HCT116 (cell line): ENCODE measurements around the gene CTRB2. TPM values are rescaled to one million over a fixed set of nuclear protein-coding genes. Genes with fewer than 3 reads are reported as not detected.
"Not testable (repeated sequence)": the region's sequence is repeated elsewhere in the genome, so short reads cannot be mapped to it uniquely, and the experiment has no call there.

Experiments
- ATAC-seq: fragments of 200-7000 bp; cut with Tn5 transposase; 2 replicates; pipeline ENCODE4 v1.9.1; 2020; ENCODE audit warnings: mild to moderate bottlenecking, moderate library complexity
- BruUV-seq: library from RNA; stranded (reverse); fragments of 400-500 nt; replicated peaks from 2 replicates; lab custom pipeline; 2021; lab: Mats Ljungman, UMichigan
- CTCF ChIA-PET: fragments of 300-600 bp; sonication (Branson Sonifier 250); formaldehyde crosslinking; loops from one replicate; lab custom pipeline; 2021; ENCODE audit warnings: antibody characterized with exemption; lab: Charles Lee
- POLR2A ChIA-PET: fragments of 300-600, 350-600 bp; sonication (Branson Sonifier 250); formaldehyde crosslinking; loops from one replicate; lab custom pipeline; 2021; ENCODE audit warnings: antibody characterized with exemption; lab: Charles Lee
- RAD21 ChIA-PET, 2 experiments: fragments of 300-600 bp; sonication (Branson Sonifier 250); formaldehyde crosslinking; loops; one replicate each; lab custom pipeline; 2023; ENCODE audit warnings: low total read pairs in 2 of 2; ENCODE audit not compliant: uncharacterized antibody in 2 of 2, unreplicated experiment in 2 of 2, low non-redundant PET in 1 of 2; lab: Charles Lee
- DNase-seq: peaks from one replicate; pipeline ENCODE4 v3.0.0-alpha.2; 2010; ENCODE audit warnings: low read depth, low spot score
- H2AFZ ChIP-seq: fragments of 200-600 bp; shearing (Covaris generic), sonication (generic); 2 replicates; pipeline ENCODE4 v1.6.1; 2017; ENCODE audit warnings: low read depth, mixed run types, mixed read lengths, antibody characterized with exemption, low read length; ENCODE audit not compliant: poor library complexity, severe bottlenecking
- H3K27ac ChIP-seq: 2 replicates; pipeline ENCODE4 v1.5.1; 2012; ENCODE audit warnings: low read depth, low read length
- H3K27me3 ChIP-seq: fragments of 200-600 bp; sonication (generic); 2 replicates; pipeline ENCODE4 v1.6.1; 2016; ENCODE audit warnings: mixed run types, low read length, mixed read lengths; ENCODE audit not compliant: insufficient read depth
- H3K36me3 ChIP-seq, 2 experiments: fragments of 200-500 bp in 1 of 2; fragments of 200-600 bp in 1 of 2; sonication (Bioruptor generic) in 1 of 2; sonication (generic) in 1 of 2; 2 replicates each; pipeline versions ENCODE4 v1.5.1 to v1.6.1; 2014 to 2016; ENCODE audit warnings: low read length in 2 of 2, inconsistent platforms in 1 of 2, mixed read lengths in 1 of 2, mixed run types in 1 of 2; ENCODE audit not compliant: insufficient read depth in 2 of 2, control insufficient read depth in 1 of 2
- H3K4me1 ChIP-seq, 2 experiments: fragments of 200-600 bp in 1 of 2; sonication (generic) in 1 of 2; 2 replicates each; pipeline versions ENCODE4 v1.5.1 to v1.6.1; 2012 to 2017; ENCODE audit warnings: low read length in 2 of 2, inconsistent platforms in 1 of 2, mild to moderate bottlenecking in 1 of 2, mixed read lengths in 1 of 2, mixed run types in 1 of 2, moderate library complexity in 1 of 2; ENCODE audit not compliant: insufficient read depth in 2 of 2, control insufficient read depth in 1 of 2
- H3K4me2 ChIP-seq: fragments of 200-600 bp; sonication (generic); 2 replicates; pipeline ENCODE4 v1.6.1; 2017; ENCODE audit warnings: mixed run types, low read length, mixed read lengths
- H3K4me3 ChIP-seq, 2 experiments: fragments of 200-600 bp in 1 of 2; sonication (generic) in 1 of 2; replicated peaks in 1 of 2; 2 replicates each; pipeline ENCODE4 v1.5.1; 2011 to 2016; ENCODE audit warnings: low read length in 2 of 2, control low read depth in 1 of 2, low read depth in 1 of 2, mild to moderate bottlenecking in 1 of 2, mixed read lengths in 1 of 2, mixed run types in 1 of 2
- H3K79me2 ChIP-seq: fragments of 200-600 bp; sonication (generic); 2 replicates; pipeline ENCODE4 v1.6.1; 2017; ENCODE audit warnings: mild to moderate bottlenecking, mixed run types, low read length, moderate library complexity, mixed read lengths; ENCODE audit not compliant: insufficient read depth
- H3K9ac ChIP-seq: fragments of 200-600 bp; sonication (generic); 2 replicates; pipeline ENCODE4 v1.6.1; 2016; ENCODE audit warnings: low read length, mixed read lengths
- H3K9me2 ChIP-seq: fragments of 200-600 bp; sonication (generic), shearing (Covaris generic); 2 replicates; pipeline ENCODE4 v1.6.1; 2017; ENCODE audit warnings: mixed run types, mild to moderate bottlenecking, moderate library complexity; ENCODE audit not compliant: insufficient read depth
- H3K9me3 ChIP-seq, 2 experiments: fragments of 200-500 bp in 1 of 2; fragments of 200-600 bp in 1 of 2; sonication (Bioruptor generic) in 1 of 2; sonication (generic) in 1 of 2; 2 replicates each; pipeline ENCODE4 v1.6.1; 2014 to 2017; ENCODE audit warnings: low read length in 2 of 2, mixed read lengths in 2 of 2, inconsistent platforms in 1 of 2, low read depth in 1 of 2, mild to moderate bottlenecking in 1 of 2, mixed run types in 1 of 2, moderate library complexity in 1 of 2; ENCODE audit not compliant: control insufficient read depth in 1 of 2, insufficient read depth in 1 of 2
- H4K20me1 ChIP-seq: fragments of 200-600 bp; sonication (generic), shearing (Covaris generic); 2 replicates; pipeline ENCODE4 v1.6.1; 2017; ENCODE audit warnings: mixed run types, mild to moderate bottlenecking, moderate library complexity; ENCODE audit not compliant: insufficient read depth
- CEBPB ChIP-seq: IDR thresholded peaks from 2 replicates; pipeline ENCODE4 v1.6.1; 2012; ENCODE audit warnings: low read depth
- REST ChIP-seq: IDR thresholded peaks from 2 replicates; pipeline ENCODE4 v1.6.1; 2012; ENCODE audit warnings: low read depth
- intact Hi-C: fragments of 100-400 bp; cut with micrococcal nuclease; formaldehyde crosslinking; loops from 2 replicates; pipeline ENCODE4 v1.10.0; 2022
- total RNA-seq: library from RNA; stranded (reverse); gene quantifications from one replicate; pipeline ENCODE4 v1.2.1, GENCODE V29; 2021; ENCODE audit not compliant: unreplicated experiment

Gene CTRB2
- total RNA-seq, 1 experiment from 2014 or later, result 10.0 TPM

GRCh38 chr16:75207831-75208230 is 870 bp upstream of the CTRB2 start (continued):
- TF ChIP-seq REST (no peak), CEBPB (no peak)

- H2AFZ ChIP-seq, H3K9me2 ChIP-seq, H3K27me3 ChIP-seq, H4K20me1 ChIP-seq, ATAC-seq, DNase-seq, H3K36me3 ChIP-seq, H3K4me1 ChIP-seq, H3K9ac ChIP-seq, H3K27ac ChIP-seq, BruUV-seq, H3K79me2 ChIP-seq, intact Hi-C loops, CTCF ChIA-PET, H3K9me3 ChIP-seq, H3K4me3 ChIP-seq, RAD21 ChIA-PET, H3K4me2 ChIP-seq: not testable (repeated sequence)
- POLR2A ChIA-PET, result interaction anchor here (1.0 kb wide), 1 partner anchor 19 kb away, joined by 4 read pairs; no protein-coding TSS in a partner anchor
Observed at GRCh38 chr16:75205961-75206748, 806 bp downstream of the CTRB2 start.

GRCh38 chr16:75205438-75205837 is 1.5 kb downstream of the CTRB2 start:
- H3K4me2 ChIP-seq, intact Hi-C loops, H3K36me3 ChIP-seq, H3K27ac ChIP-seq, H3K4me1 ChIP-seq, H3K27me3 ChIP-seq, ATAC-seq, H3K9ac ChIP-seq, RAD21 ChIA-PET, H3K9me2 ChIP-seq, BruUV-seq, H4K20me1 ChIP-seq, H3K79me2 ChIP-seq, H3K9me3 ChIP-seq, DNase-seq, H2AFZ ChIP-seq, CTCF ChIA-PET, H3K4me3 ChIP-seq, POLR2A ChIA-PET: not testable (repeated sequence)

- H3K79me2 ChIP-seq, H2AFZ ChIP-seq, POLR2A ChIA-PET, H3K9me3 ChIP-seq, H3K9ac ChIP-seq, RAD21 ChIA-PET, intact Hi-C loops, H3K27ac ChIP-seq, H3K27me3 ChIP-seq, H4K20me1 ChIP-seq, H3K4me1 ChIP-seq, H3K9me2 ChIP-seq, ATAC-seq, H3K4me2 ChIP-seq, CTCF ChIA-PET, H3K36me3 ChIP-seq, DNase-seq, H3K4me3 ChIP-seq, BruUV-seq: not testable (repeated sequence)
Observed at GRCh38 chr16:75204905-75205304, 2.1 kb downstream of the CTRB2 start.
